GM12878 (cell line): ENCODE data around the gene GTF2IRD1. TPM values are rescaled to one million over a fixed set of nuclear protein-coding genes. Genes with fewer than 3 reads are reported as not detected.

Experiments
- ATAC-seq: fragments of 200-7000 bp; cut with Tn5 transposase; 3 replicates; pipeline ENCODE4 v1.9.1; 2020; ENCODE audit warnings: mild to moderate bottlenecking, moderate library complexity
- BruUV-seq: library from RNA; stranded (reverse); fragments of 400-500 nt; replicated peaks from 2 replicates; lab custom pipeline; 2021; lab: Mats Ljungman, UMichigan
- CTCF ChIA-PET: fragments of 300-600 bp; sonication (Branson Sonifier 250); formaldehyde crosslinking; extraction: SDS; loops from one replicate; lab custom pipeline; 2021; ENCODE audit warnings: inconsistent platforms; lab: Yijun Ruan, JAX
- POLR2A ChIA-PET: fragments of 350-600 bp; formaldehyde crosslinking; extraction: SDS; loops from one replicate; lab custom pipeline; 2021; ENCODE audit warnings: inconsistent platforms; lab: Charles Lee
- RAD21 ChIA-PET: fragments of 300-600 bp; sonication (Branson Sonifier 250); formaldehyde crosslinking; loops from one replicate; lab custom pipeline; 2023; ENCODE audit warnings: antibody characterized with exemption; ENCODE audit not compliant: unreplicated experiment; lab: Charles Lee
- SMC1A ChIA-PET: fragments of 300-600 bp; sonication (Branson Sonifier 250); formaldehyde crosslinking; loops from one replicate; lab custom pipeline; 2023; ENCODE audit not compliant: unreplicated experiment, uncharacterized antibody; lab: Charles Lee
- DNase-seq: peaks from one replicate; pipeline ENCODE4 v3.0.0-alpha.2; 2011; ENCODE audit warnings: low read depth, low spot score
- FAIRE-seq: peaks from 3 replicates; lab custom pipeline; 2011; peaks lifted over from hg19 to GRCh38; lab: Jason Lieb, UNC
- H2AFZ ChIP-seq: 2 replicates; pipeline ENCODE4 v1.6.0; 2011; ENCODE audit warnings: low read depth, low read length, control low read depth; ENCODE audit not compliant: control insufficient read depth
- H3K27ac ChIP-seq: 2 replicates; pipeline ENCODE4 v1.5.1; 2011; ENCODE audit warnings: control low read depth; ENCODE audit not compliant: control insufficient read depth, insufficient read depth
- H3K27me3 ChIP-seq, 2 experiments: replicated peaks in 1 of 2; 2 replicates each; pipeline versions ENCODE4 v1.6.0 to v1.6.1; 2011; ENCODE audit warnings: low read length in 1 of 2; ENCODE audit not compliant: control insufficient read depth in 2 of 2, insufficient read depth in 2 of 2
- H3K36me3 ChIP-seq, 2 experiments: 2 replicates each; pipeline ENCODE4 v1.5.1; 2011; ENCODE audit warnings: low read length in 1 of 2; ENCODE audit not compliant: control insufficient read depth in 2 of 2, insufficient read depth in 2 of 2
- H3K4me1 ChIP-seq: 2 replicates; pipeline ENCODE4 v1.6.1; 2011; ENCODE audit warnings: mild to moderate bottlenecking, low read length, moderate library complexity, mixed read lengths; ENCODE audit not compliant: control insufficient read depth, insufficient read depth
- H3K4me2 ChIP-seq: 2 replicates; pipeline ENCODE4 v1.6.0; 2011; ENCODE audit warnings: control low read depth; ENCODE audit not compliant: control insufficient read depth, insufficient read depth
- H3K4me3 ChIP-seq: fragments of 200-600 bp; sonication (generic); 2 replicates; pipeline ENCODE4 v1.5.1; 2016
- H3K79me2 ChIP-seq: 2 replicates; pipeline ENCODE4 v1.6.0; 2011; ENCODE audit warnings: low read length; ENCODE audit not compliant: control insufficient read depth, insufficient read depth
- H3K9ac ChIP-seq: 2 replicates; pipeline ENCODE4 v1.8.0; 2011; ENCODE audit warnings: low read length, control low read depth, mixed read lengths; ENCODE audit not compliant: control insufficient read depth, insufficient read depth
- H3K9me3 ChIP-seq: replicated peaks from 3 replicates; pipeline ENCODE4 v1.5.1; 2011; ENCODE audit warnings: mild to moderate bottlenecking, low read length; ENCODE audit not compliant: control insufficient read depth, insufficient read depth
- H4K20me1 ChIP-seq: 2 replicates; pipeline ENCODE4 v1.6.0; 2011; ENCODE audit not compliant: control insufficient read depth, insufficient read depth
- CBX3 ChIP-seq: fragments of 200-600 bp; sonication (generic); IDR thresholded peaks from 2 replicates; pipeline ENCODE4 v1.6.1; 2016; ENCODE audit warnings: low read depth, borderline replicate concordance
- CHD1 ChIP-seq: IDR thresholded peaks from 2 replicates; pipeline ENCODE4 v1.6.1; 2012; ENCODE audit warnings: low read depth, low read length, improper control_type of control experiment
- DPF2 ChIP-seq: fragments of 450-650 bp; IDR thresholded peaks from 2 replicates; pipeline ENCODE4 v1.6.1; 2017; ENCODE audit warnings: mild to moderate bottlenecking
- EZH2 ChIP-seq: IDR thresholded peaks from 2 replicates; pipeline ENCODE4 v1.6.1; 2012; ENCODE audit warnings: low read depth, mild to moderate bottlenecking, control low read depth, inconsistent platforms, low read length, borderline replicate concordance; ENCODE audit not compliant: control insufficient read depth
- HCFC1 ChIP-seq: fragments of 150-350 bp; IDR thresholded peaks from 2 replicates; pipeline ENCODE4 v1.6.1; 2014; ENCODE audit warnings: low read length
- IKZF1 ChIP-seq: fragments of 450-650 bp; conservative IDR thresholded peaks from 2 replicates; pipeline ENCODE4 v1.6.1; 2017; ENCODE audit warnings: antibody characterized with exemption, mild to moderate bottlenecking
- IKZF2 ChIP-seq, 2 experiments: fragments of 450-650 bp; IDR thresholded peaks; 2 replicates each; pipeline ENCODE4 v1.6.1; 2017; ENCODE audit warnings: mild to moderate bottlenecking in 2 of 2, moderate library complexity in 2 of 2
- JUNB ChIP-seq: IDR thresholded peaks from 2 replicates; pipeline ENCODE4 v1.6.1; 2016; ENCODE audit warnings: antibody characterized with exemption, mild to moderate bottlenecking
- KDM1A ChIP-seq: fragments of 200-600 bp; sonication (generic); IDR thresholded peaks from 2 replicates; pipeline ENCODE4 v1.6.1; 2016; ENCODE audit warnings: borderline replicate concordance
- MTA2 ChIP-seq: fragments of 450-650 bp; IDR thresholded peaks from 2 replicates; pipeline ENCODE4 v1.6.1; 2016; ENCODE audit warnings: low read depth, mild to moderate bottlenecking, moderate library complexity
- MXI1 ChIP-seq: fragments of 150-350 bp; IDR thresholded peaks from 2 replicates; pipeline ENCODE4 v1.6.1; 2011; ENCODE audit warnings: low read depth, mild to moderate bottlenecking, inconsistent platforms, low read length, improper control_type of control experiment
- NFIC ChIP-seq: IDR thresholded peaks from 2 replicates; pipeline ENCODE4 v1.6.1; 2012; ENCODE audit warnings: low read depth, mild to moderate bottlenecking, inconsistent platforms, low read length, moderate library complexity
- SIN3A ChIP-seq: IDR thresholded peaks from 2 replicates; pipeline ENCODE4 v1.6.1; 2012; ENCODE audit warnings: low read depth, low read length, improper control_type of control experiment
- SIX5 ChIP-seq: IDR thresholded peaks from 2 replicates; pipeline ENCODE4 v1.6.1; 2011; ENCODE audit warnings: mild to moderate bottlenecking, low read depth, low read length, moderate library complexity; ENCODE audit not compliant: severe bottlenecking
- SRF ChIP-seq, 2 experiments: IDR thresholded peaks; 2 replicates each; pipeline ENCODE4 v1.6.1; 2011; ENCODE audit warnings: low read depth in 2 of 2, low read length in 2 of 2, mild to moderate bottlenecking in 1 of 2, moderate library complexity in 1 of 2
- STAT1 ChIP-seq: fragments of 450-650 bp; conservative IDR thresholded peaks from 2 replicates; pipeline ENCODE4 v1.6.1; 2014; ENCODE audit warnings: antibody characterized with exemption, mild to moderate bottlenecking
- ZNF24 ChIP-seq: fragments of 450-650 bp; IDR thresholded peaks from 2 replicates; pipeline ENCODE4 v1.6.1; 2017; ENCODE audit warnings: antibody characterized with exemption, mild to moderate bottlenecking
- ZSCAN29 ChIP-seq: fragments of 450-650 bp; IDR thresholded peaks from 2 replicates; pipeline ENCODE4 v1.6.1; 2017; ENCODE audit warnings: mild to moderate bottlenecking, moderate library complexity
- WGBS: methylation state at CpG from one replicate; pipeline ENCODE4 v1.1.6; 2016; ENCODE audit warnings: low lambda C conversion rate; ENCODE audit not compliant: insufficient replicate concordance, insufficient coverage; ENCODE audit errors: missing lambda C conversion rate; 5-methylcytosine and 5-hydroxymethylcytosine counted together
- in situ Hi-C: fragments of 300-500 bp; cut with MboI; formaldehyde crosslinking; loops from 9 replicates; pipeline ENCODE4 v1.14.3; 2018; ENCODE audit warnings: mixed read lengths
- intact Hi-C: fragments of 100-400 bp; cut with micrococcal nuclease; formaldehyde crosslinking; loops from one replicate; pipeline ENCODE4 v1.14.2; 2022; ENCODE audit not compliant: unreplicated experiment
- polyA plus RNA-seq, 11 experiments: library from polyadenylated mRNA; depleted of rRNA in 4 of 11; unstranded in 6 of 11; stranded (reverse) in 5 of 11; fragments of >200 nt; fragmentation: Nextera tagmentation in 4 of 11; fragmentation: Illumina TruSeq in 1 of 11; extraction: Ambion mirVana in 4 of 11; extraction: Trizol in 1 of 11; gene quantifications; 1 replicate in 1 of 11; 2 replicates in 10 of 11; pipeline versions ENCODE4 v1.2.1 to v1.2.3, GENCODE V29; 2011 to 2016; ENCODE audit warnings: inconsistent platforms in 2 of 11, missing spikeins in 2 of 11, low read depth in 1 of 11
- total RNA-seq, 4 experiments: library from RNA; depleted of rRNA in 3 of 4; stranded (reverse); fragments of >200 nt in 3 of 4; fragmentation: Illumina TruSeq in 1 of 4; extraction: Trizol in 1 of 4; gene quantifications; 2 replicates each; pipeline versions ENCODE4 v1.2.1 to v1.2.3, GENCODE V29; 2013 to 2021
- TF ChIP-seq, protein P1 (sequence below): IDR thresholded peaks from 2 replicates; pipeline ENCODE4 v1.6.1; 2011; ENCODE audit warnings: mild to moderate bottlenecking, low read depth, low read length, moderate library complexity; ENCODE audit not compliant: insufficient replicate concordance

GTF2IRD1 gene
- total and polyA plus RNA-seq, 10 of the 15 experiments (the other 5 are each of a cell fraction or from before 2014, with no cell fraction given): 0.48 to 3.0 (median 1.3) TPM

- Histone ChIP-seq H3K9me3 (no peaks in the 10 kb centered on the region), H3K4me1 (no peaks in the 10 kb centered on the region), H4K20me1 (no peaks in the 10 kb centered on the region), H3K27me3 (no peaks in the 10 kb centered on the region), H3K79me2 (no peaks in the 10 kb centered on the region), H3K4me2 (no peak overlapping the region), H3K36me3 (no peaks in the 10 kb centered on the region), H3K9ac (no peak overlapping the region)
- in situ Hi-C loops: loop anchor here (25.0 kb wide), 1 partner anchor 135 kb away; no protein-coding TSS in a partner anchor
- DNase-seq: no peak
- ChIA-PET RAD21 (no interaction called here), CTCF (no interaction called here)
- ATAC-seq: no peak
- peak; percentile 87 for TF ChIP-seq ZNF24
- no peak for TF ChIP-seq SIN3A
- TF ChIP-seq, all 136 proteins: peak for 1
- H3K4me3 ChIP-seq: no peak overlapping the region
- ChIA-PET POLR2A (no interaction called here), SMC1A (interaction anchor here (1.8 to 2.0 kb wide), 2 partner anchors 10 to 13 kb away, joined by 4 to 6 read pairs; no protein-coding TSS in a partner anchor)
- intact Hi-C loops: no loop called here
- H2AFZ ChIP-seq: no peak overlapping the region
- no peak for FAIRE-seq
- 66% methylated on average over 10 of the region's 10 CpGs for whole genome bisulfite sequencing
- no TSS peak for BruUV-seq
- no peak overlapping the region for H3K27ac ChIP-seq
These were observed 118.7 kb downstream of the GTF2IRD1 start for GRCh38 chr7:74572301-74572979.

- Histone ChIP-seq H2AFZ (no peak overlapping the region), H3K79me2 (no peaks in the 10 kb centered on the region), H4K20me1 (no peaks in the 10 kb centered on the region), H3K9ac (no peak overlapping the region), H3K9me3 (no peaks in the 10 kb centered on the region), H3K27me3 (no peaks in the 10 kb centered on the region), H3K27ac (no peak overlapping the region), H3K36me3 (no peaks in the 10 kb centered on the region), H3K4me2 (no peak overlapping the region), H3K4me3 (no peak overlapping the region), H3K4me1 (no peaks in the 10 kb centered on the region)
- DNase-seq (no peak), ATAC-seq (peak; percentile 53), FAIRE-seq (no peak)
- intact Hi-C loops: no loop called here
- WGBS: 26% methylated on average over 8 of the region's 8 CpGs
- BruUV-seq: no TSS peak
- CTCF ChIA-PET: interaction anchor here (1.3 kb wide), 1 partner anchor 9 kb away, joined by 4 read pairs; no protein-coding TSS in a partner anchor
- SMC1A ChIA-PET: no interaction called here
- in situ Hi-C loops: loop anchor here (25.0 kb wide), 1 partner anchor 136 kb away; no protein-coding TSS in a partner anchor
- RAD21 ChIA-PET: interaction anchor here (0.7 kb wide), 1 partner anchor 123 kb away, joined by 3 read pairs; no protein-coding TSS in a partner anchor
- POLR2A ChIA-PET: no interaction called here
- TF ChIP-seq MXI1 (no peak), HCFC1 (no peak), KDM1A (no peak), ZSCAN29 (no peak), IKZF1 (no peak), CHD1 (no peak), SRF (IDR thresholded peaks at IDR 0.05; ENCODE audit: low read depth in 2 of 2, low read length in 2 of 2) (no peak), EZH2 (no peak), IKZF2 (IDR thresholded peaks at IDR 0.05) (no peak), DPF2 (no peak), STAT1 (no peak), CBX3 (no peak), NFIC (no peak), JUNB (no peak), MTA2 (no peak), SIX5 (no peak)
- TF ChIP-seq, protein P1, sequence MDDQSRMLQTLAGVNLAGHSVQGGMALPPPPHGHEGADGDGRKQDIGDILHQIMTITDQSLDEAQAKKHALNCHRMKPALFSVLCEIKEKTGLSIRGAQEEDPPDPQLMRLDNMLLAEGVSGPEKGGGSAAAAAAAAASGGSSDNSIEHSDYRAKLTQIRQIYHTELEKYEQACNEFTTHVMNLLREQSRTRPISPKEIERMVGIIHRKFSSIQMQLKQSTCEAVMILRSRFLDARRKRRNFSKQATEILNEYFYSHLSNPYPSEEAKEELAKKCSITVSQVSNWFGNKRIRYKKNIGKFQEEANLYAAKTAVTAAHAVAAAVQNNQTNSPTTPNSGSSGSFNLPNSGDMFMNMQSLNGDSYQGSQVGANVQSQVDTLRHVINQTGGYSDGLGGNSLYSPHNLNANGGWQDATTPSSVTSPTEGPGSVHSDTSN: no peak
These were observed 119.8 kb downstream of the GTF2IRD1 start for GRCh38 chr7:74573512-74573911.
